Measurements from ENCODE around the gene SH3RF3.

SH3RF3 gene

GRCh38 chr2:109148117-109148746 is 19.2 kb downstream of the SH3RF3 start:
- no peak overlapping the region for H3K4me3 ChIP-seq (ENCODE audit: low read length)
- no peak for DNase-seq (ENCODE audit: low read depth)
- no peak for TF ChIP-seq CTCF (IDR thresholded peaks at IDR 0.05; ENCODE audit: insufficient read depth, low read depth, low read length, missing control alignments)

- no peak overlapping the region for H3K4me3 ChIP-seq (ENCODE audit: low read length)
- no peak for DNase-seq (ENCODE audit: low read depth)
- no peak for TF ChIP-seq CTCF (IDR thresholded peaks at IDR 0.05; ENCODE audit: insufficient read depth, low read depth, low read length, missing control alignments)
Measured at GRCh38 chr2:109148991-109149645, 20.1 kb downstream of the SH3RF3 start.

GRCh38 chr2:109150559-109150958 is 21.6 kb downstream of the SH3RF3 start:
- no peak for TF ChIP-seq CTCF (IDR thresholded peaks at IDR 0.05; ENCODE audit: insufficient read depth, low read depth, low read length, missing control alignments)
- no peak overlapping the region for H3K4me3 ChIP-seq (ENCODE audit: low read length)
- DNase-seq (ENCODE audit: low read depth), result no peak

GRCh38 chr2:109151519-109151918 is 22.5 kb downstream of the SH3RF3 start:
- no peak overlapping the region for H3K4me3 ChIP-seq (ENCODE audit: low read length)

GRCh38 chr2:109153005-109153784 is 24.2 kb downstream of the SH3RF3 start:
- H3K4me3 ChIP-seq (ENCODE audit: low read length), result no peak overlapping the region
- no peak for DNase-seq (ENCODE audit: low read depth)
- TF ChIP-seq CTCF (IDR thresholded peaks at IDR 0.05; ENCODE audit: insufficient read depth, low read depth, low read length, missing control alignments), result no peak

More at GRCh38 chr2:109151519-109151918, 22.5 kb downstream of the SH3RF3 start:
- no peak for TF ChIP-seq CTCF (IDR thresholded peaks at IDR 0.05; ENCODE audit: insufficient read depth, low read depth, low read length, missing control alignments)
- no peak for DNase-seq (ENCODE audit: low read depth)

GRCh38 chr2:109153807-109154206 is 24.8 kb downstream of the SH3RF3 start:
- no peak for DNase-seq (ENCODE audit: low read depth)
- no peak overlapping the region for H3K4me3 ChIP-seq (ENCODE audit: low read length)
- TF ChIP-seq CTCF (IDR thresholded peaks at IDR 0.05; ENCODE audit: insufficient read depth, low read depth, low read length, missing control alignments), result no peak
